Stomach (tissue), 9 donors: ENCODE data around the gene CHEK2. TPM values are rescaled to one million over a fixed set of nuclear protein-coding genes. Genes with fewer than 3 reads are reported as not detected.
"Not testable (repeated sequence)": the region's sequence is repeated elsewhere in the genome, so short reads cannot be mapped to it uniquely, and the experiment has no call there.

ENCODE experiments used
- DNase-seq, 2 donors: peaks; one replicate each; pipeline versions ENCODE4 v3.0.0 to v3.0.0-alpha.2; 2013 to 2019
- H3K27ac ChIP-seq, 5 donors: fragments of 200-600 bp in 4 of 5; sonication (generic) in 4 of 5; one replicate each; pipeline ENCODE4 v1.5.1; 2013 to 2019; ENCODE audit warnings: mild to moderate bottlenecking in 1 of 5, moderate library complexity in 1 of 5
- H3K27me3 ChIP-seq, 3 donors: fragments of 200-600 bp; sonication (generic); one replicate each; pipeline ENCODE4 v1.5.1; 2017 to 2019; ENCODE audit warnings: mixed run types in 1 of 3
- H3K36me3 ChIP-seq, 4 donors: fragments of 200-600 bp; sonication (generic); 1 replicate in 3 of 4; 2 replicates in 1 of 4; pipeline ENCODE4 v1.5.1; 2016 to 2019
- H3K4me1 ChIP-seq, 4 donors: fragments of 200-600 bp; sonication (generic); one replicate each; pipeline ENCODE4 v1.5.1; 2016 to 2019
- H3K4me3 ChIP-seq, 4 donors: fragments of 200-600 bp; sonication (generic) in 3 of 4; one replicate each; pipeline ENCODE4 v1.5.1; 2016 to 2019; ENCODE audit warnings: mild to moderate bottlenecking in 1 of 4
- H3K9me3 ChIP-seq, 4 donors: fragments of 200-600 bp; sonication (generic); one replicate each; pipeline ENCODE4 v1.5.1; 2016 to 2019
- CTCF ChIP-seq, 7 experiments: fragments of 450-650 bp in 4 of 7; fragments of 200-600 bp in 3 of 7; sonication (generic) in 3 of 7; IDR thresholded peaks; one replicate each; pipeline ENCODE4 v1.5.1; 2016 to 2019; ENCODE audit warnings: antibody characterized with exemption in 7 of 7, control low read depth in 2 of 7, mild to moderate bottlenecking in 1 of 7
- EP300 ChIP-seq: sonication (generic); formaldehyde crosslinking; IDR thresholded peaks from one replicate; pipeline ENCODE4 v1.6.1; 2017; ENCODE audit warnings: antibody characterized with exemption
- POLR2A ChIP-seq, 4 donors: fragments of 450-650 bp; IDR thresholded peaks; one replicate each; pipeline ENCODE4 v1.6.1; 2016; ENCODE audit warnings: antibody characterized with exemption in 4 of 4, control low read depth in 2 of 4, mild to moderate bottlenecking in 1 of 4, moderate library complexity in 1 of 4
- POLR2AphosphoS5 ChIP-seq, 3 donors: sonication (generic); formaldehyde crosslinking; IDR thresholded peaks; one replicate each; pipeline ENCODE4 v1.6.1; 2016; ENCODE audit warnings: antibody characterized with exemption in 3 of 3
- WGBS, 5 donors: extraction: QIAGEN DNeasy Blood & Tissue Kit in 3 of 5; methylation state at CpG; one replicate each; pipeline versions ENCODE4 v1.1.5 to v1.1.7; 2013 to 2018; 5-methylcytosine and 5-hydroxymethylcytosine counted together
- intact Hi-C: fragments of 100-400 bp; cut with DNase I; formaldehyde crosslinking; loops from one replicate; pipeline ENCODE4 v1.15.1; 2023; ENCODE audit warnings: low total_unique reads
- polyA plus RNA-seq, 3 donors: library from polyadenylated mRNA; stranded (reverse); fragments of 200-250 nt; gene quantifications; one replicate each; pipeline ENCODE4 v1.2.3, GENCODE V29; 2013
- total RNA-seq, 5 donors: library from RNA; depleted of rRNA; stranded (reverse); fragments of >200 nt; gene quantifications; one replicate each; pipeline versions ENCODE4 v1.1.0 to v1.2.3, GENCODE V29; 2014 to 2016
- donor health status: healthy with polysubstance abuse.
- donor health status: Bipolar disorder and iron deficiency.
- donor health status: healthy.

Gene CHEK2
- total and polyA plus RNA-seq, 8 donors = 1.0 to 21.5 (median 8.5) TPM; not detected in 1

GRCh38 chr22:28710576-28711191, 30.9 kb downstream of the CHEK2 start:
- WGBS, 5 donors = 63 to 78% (median 67%) methylated on average over 3 of the region's 3 CpGs
- H3K27ac ChIP-seq = peak overlapping the region in 4 of 5 donors; percentile 24 to 77 (median 68)
- DNase-seq = peak in 1 of 2 donors; percentile 42

GRCh38 chr22:28710107-28710506, 31.5 kb downstream of the CHEK2 start:
- Histone ChIP-seq H3K4me1 (peaks cover 0 to 10% (median 2%) of the 10 kb centered on the region in 4 donors), H3K4me3 (no peak overlapping the region), H3K27me3 (no peaks in the 10 kb centered on the region), H3K9me3 (no peaks in the 10 kb centered on the region), H3K27ac (peak overlapping the region in 4 of 5 donors; percentile 24 to 77 (median 68)), H3K36me3 (peaks cover 0 to 8% (median 0%) of the 10 kb centered on the region in 4 donors)
- TF ChIP-seq POLR2AphosphoS5 (IDR thresholded peaks at IDR 0.05) (no peak), EP300 (no peak), POLR2A (IDR thresholded peaks at IDR 0.05) (no peak), CTCF (IDR thresholded peaks at IDR 0.05) (no peak)
- no peak for DNase-seq
- intact Hi-C loops = no loop called here

More at GRCh38 chr22:28710576-28711191, 30.9 kb downstream of the CHEK2 start:
- Histone ChIP-seq H3K27me3 (no peaks in the 10 kb centered on the region), H3K36me3 (peaks cover 0 to 8% (median 0%) of the 10 kb centered on the region in 4 donors), H3K9me3 (no peaks in the 10 kb centered on the region), H3K4me1 (peaks cover 0 to 10% (median 2%) of the 10 kb centered on the region in 4 donors), H3K4me3 (no peak overlapping the region)
- TF ChIP-seq POLR2AphosphoS5 (IDR thresholded peaks at IDR 0.05) (peak in 1 of 3 donors; percentile 6), CTCF (IDR thresholded peaks at IDR 0.05) (no peak)
- intact Hi-C loops = no loop called here

- WGBS, 5 donors = 85 to 98% (median 92%) methylated on average over 6 of the region's 6 CpGs
- no peaks in the 10 kb centered on the region for H3K27me3 ChIP-seq
- no peak for DNase-seq
- no peak overlapping the region for H3K27ac ChIP-seq
- intact Hi-C loops = no loop called here
- H3K4me1 ChIP-seq = peaks cover 0 to 9% (median 2%) of the 10 kb centered on the region in 4 donors
- H3K9me3 ChIP-seq = no peaks in the 10 kb centered on the region
- no peak overlapping the region for H3K4me3 ChIP-seq
- no peak for TF ChIP-seq EP300
- no peak for TF ChIP-seq POLR2A (IDR thresholded peaks at IDR 0.05)
- no peak for TF ChIP-seq CTCF (IDR thresholded peaks at IDR 0.05)
- TF ChIP-seq POLR2AphosphoS5 (IDR thresholded peaks at IDR 0.05) = no peak
- peaks cover 0 to 8% (median 0%) of the 10 kb centered on the region in 4 donors for H3K36me3 ChIP-seq
Observed at GRCh38 chr22:28706845-28707244, 34.8 kb downstream of the CHEK2 start.

GRCh38 chr22:28703436-28703835, 38.2 kb downstream of the CHEK2 start:
- Histone ChIP-seq H3K4me3 (no peak overlapping the region), H3K4me1 (no peaks in the 10 kb centered on the region), H3K36me3 (peaks cover 0 to 6% (median 2%) of the 10 kb centered on the region in 4 donors), H3K9me3 (no peaks in the 10 kb centered on the region), H3K27ac (no peak overlapping the region), H3K27me3 (no peaks in the 10 kb centered on the region)
- no peak for TF ChIP-seq EP300
- DNase-seq = no peak
- intact Hi-C loops = no loop called here

- intact Hi-C loops = no loop called here
- H3K27ac ChIP-seq = no peak overlapping the region
- WGBS, 5 donors = 91 to 97% (median 93%) methylated on average over 2 of the region's 2 CpGs
- H3K27me3 ChIP-seq = no peaks in the 10 kb centered on the region
- no peaks in the 10 kb centered on the region for H3K9me3 ChIP-seq
- no peak for DNase-seq
- H3K36me3 ChIP-seq = peaks cover 0 to 4% (median under 1%) of the 10 kb centered on the region in 4 donors
- H3K4me3 ChIP-seq = no peak overlapping the region
- TF ChIP-seq EP300 = no peak
- no peak for TF ChIP-seq POLR2A (IDR thresholded peaks at IDR 0.05)
- no peak for TF ChIP-seq CTCF (IDR thresholded peaks at IDR 0.05)
- TF ChIP-seq POLR2AphosphoS5 (IDR thresholded peaks at IDR 0.05) = no peak
- no peaks in the 10 kb centered on the region for H3K4me1 ChIP-seq
Observed at GRCh38 chr22:28702891-28703290, 38.7 kb downstream of the CHEK2 start.

- intact Hi-C loops, H3K27me3 ChIP-seq, H3K9me3 ChIP-seq, DNase-seq, H3K4me1 ChIP-seq, H3K4me3 ChIP-seq, H3K27ac ChIP-seq: not testable (repeated sequence)
- WGBS, 5 donors = 94 to 97% (median 95%) methylated on average over 6 of the region's 6 CpGs
- peaks cover 0 to 12% (median 4%) of the 10 kb centered on the region in 4 donors for H3K36me3 ChIP-seq
Observed at GRCh38 chr22:28693041-28693760, 48.4 kb downstream of the CHEK2 start.

GRCh38 chr22:28689796-28690195, 51.8 kb downstream of the CHEK2 start:
- WGBS, 5 donors = 91 to 100% (median 97%) methylated on average over 2 of the region's 2 CpGs
- H3K4me3 ChIP-seq, H3K9me3 ChIP-seq, DNase-seq, H3K4me1 ChIP-seq, intact Hi-C loops, H3K27ac ChIP-seq, H3K27me3 ChIP-seq, H3K36me3 ChIP-seq: not testable (repeated sequence)
